GM21515 (cell line): ENCODE data around the gene PPP2R2D.
A peak's percentile ranks its signal among the peaks of the same experiment; 100 is the strongest.

Experiments used
- ATAC-seq: cut with Tn5 transposase; IDR thresholded peaks from one replicate; pipeline ENCODE4 v1.9.1; 2021; ENCODE audit not compliant: unreplicated experiment

The PPP2R2D gene

GRCh38 chr10:131888186-131888604, 12.6 kb upstream of the PPP2R2D start:
- ATAC-seq, result no peak

DNA sequence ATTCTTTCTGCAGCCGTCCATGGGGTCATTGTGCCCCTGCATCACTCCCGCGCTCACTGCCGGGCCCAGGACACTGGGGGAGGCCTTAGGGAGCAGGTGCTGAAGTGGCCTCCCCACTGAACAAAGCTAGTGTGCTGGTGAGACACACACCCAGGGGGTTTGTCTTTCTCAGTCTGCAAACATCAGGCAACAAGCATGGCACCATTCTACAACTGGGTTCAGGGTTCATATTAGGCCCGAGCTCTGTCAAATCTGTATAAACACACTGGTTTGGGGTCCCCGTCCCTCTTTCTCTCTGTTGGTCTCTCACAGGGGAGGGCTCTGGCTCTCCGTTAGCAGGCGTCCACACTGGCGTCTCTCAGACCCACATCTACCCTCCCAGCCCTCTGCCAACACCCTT, 11.1 kb upstream of the PPP2R2D start:
- no peak for ATAC-seq

DNA sequence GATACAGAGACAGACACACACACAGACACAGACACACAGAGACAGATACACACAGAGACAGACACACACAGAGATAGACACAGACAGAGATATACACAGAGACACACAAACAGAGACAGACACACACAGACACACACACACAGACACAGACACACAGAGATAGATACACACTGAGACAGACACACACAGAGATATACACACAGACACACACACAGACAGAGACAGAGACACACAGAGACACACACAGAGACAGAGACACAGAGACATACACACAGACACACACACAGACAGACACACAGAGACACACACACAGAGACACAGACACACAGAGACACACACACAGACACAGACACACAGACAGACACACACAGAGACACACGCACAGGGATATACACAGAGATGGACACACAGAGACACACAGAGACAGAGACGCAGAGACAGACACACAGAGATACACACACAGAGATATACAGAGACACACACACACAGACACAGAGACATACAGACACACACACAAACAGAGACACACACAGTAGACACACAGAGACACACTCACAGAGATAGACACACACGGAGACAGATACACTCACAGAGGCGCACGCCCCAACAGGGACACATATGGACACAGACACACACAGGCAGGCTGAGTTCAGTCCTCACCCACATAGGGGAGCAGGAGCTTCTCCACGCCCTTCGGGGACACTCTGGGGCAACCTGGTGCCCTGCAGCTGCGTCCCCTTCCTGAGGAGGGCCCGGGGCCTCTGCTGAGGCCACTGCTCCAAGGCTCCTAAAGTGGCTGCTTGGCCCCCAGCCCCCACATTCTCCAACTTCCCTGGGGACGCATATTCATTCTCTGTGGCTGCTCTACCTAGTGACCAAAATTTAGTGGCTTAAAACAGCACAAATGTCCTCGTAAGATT, 10.3 kb upstream of the PPP2R2D start:
- ATAC-seq, result no peak

- ATAC-seq, result no peak
Measured at GRCh38 chr10:131891196-131891928, 9.4 kb upstream of the PPP2R2D start.

GRCh38 chr10:131891929-131892805, 8.6 kb upstream of the PPP2R2D start:
- ATAC-seq, result no peak

DNA sequence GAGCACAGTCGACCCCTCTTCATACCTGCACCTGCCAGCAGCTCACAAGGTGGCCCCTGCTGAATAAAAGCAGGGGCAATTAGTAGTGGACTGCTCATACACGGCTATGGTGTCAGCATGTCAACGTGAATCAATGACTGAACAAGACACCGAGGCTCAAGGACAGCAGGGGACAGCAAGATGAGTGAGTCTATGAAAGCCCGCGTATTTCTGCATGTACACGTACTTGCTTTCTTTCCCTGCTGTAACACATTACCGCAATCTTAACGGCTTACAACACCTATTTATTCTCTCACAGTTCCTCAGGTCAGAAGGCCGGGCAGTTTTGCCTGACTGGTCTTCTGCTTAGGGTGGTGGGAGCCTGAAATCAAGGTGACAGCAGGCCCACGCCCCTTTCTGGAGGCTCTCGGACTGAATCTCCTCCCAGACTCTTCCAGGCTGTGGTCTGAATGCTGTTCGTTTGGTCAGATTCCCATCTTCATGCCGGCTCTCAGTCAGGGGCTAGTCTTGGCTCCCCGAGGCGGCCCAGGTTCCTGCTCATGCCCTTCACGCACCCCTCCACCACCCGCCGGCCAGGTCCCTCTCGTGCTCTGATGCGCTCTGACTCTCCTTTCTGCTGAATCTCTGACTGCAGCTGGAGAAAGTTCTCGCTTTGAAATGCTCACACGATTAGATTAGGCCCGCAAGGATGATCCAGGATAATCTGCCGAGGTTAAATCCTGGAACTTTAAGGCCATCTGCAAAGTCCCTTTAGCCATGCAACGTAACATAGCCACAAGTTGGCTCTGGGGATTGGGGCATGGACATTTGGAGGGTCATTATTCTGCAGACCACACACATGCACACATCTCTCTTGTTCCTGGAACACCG, 7.8 kb upstream of the PPP2R2D start:
- no peak for ATAC-seq

DNA sequence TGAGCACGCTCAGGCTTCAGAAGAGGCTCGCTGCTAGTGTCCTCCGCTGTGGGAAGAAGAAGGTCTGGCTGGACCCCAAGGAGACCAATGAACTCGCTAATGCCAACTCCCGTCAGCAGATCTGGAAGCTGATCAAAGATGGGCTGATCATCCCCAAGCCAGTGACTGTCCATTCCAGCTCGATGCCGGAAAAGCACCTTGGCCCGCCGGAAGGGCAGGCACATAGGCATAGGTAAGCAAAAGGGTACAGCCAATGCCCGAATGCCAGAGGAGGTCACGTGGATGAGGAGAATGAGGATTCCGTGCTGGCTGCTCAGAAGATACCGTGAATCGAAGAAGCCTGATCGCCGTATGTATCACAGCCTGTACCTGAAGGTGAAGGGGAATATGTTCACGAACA, 5.7 kb upstream of the PPP2R2D start:
- ATAC-seq, result no peak

DNA sequence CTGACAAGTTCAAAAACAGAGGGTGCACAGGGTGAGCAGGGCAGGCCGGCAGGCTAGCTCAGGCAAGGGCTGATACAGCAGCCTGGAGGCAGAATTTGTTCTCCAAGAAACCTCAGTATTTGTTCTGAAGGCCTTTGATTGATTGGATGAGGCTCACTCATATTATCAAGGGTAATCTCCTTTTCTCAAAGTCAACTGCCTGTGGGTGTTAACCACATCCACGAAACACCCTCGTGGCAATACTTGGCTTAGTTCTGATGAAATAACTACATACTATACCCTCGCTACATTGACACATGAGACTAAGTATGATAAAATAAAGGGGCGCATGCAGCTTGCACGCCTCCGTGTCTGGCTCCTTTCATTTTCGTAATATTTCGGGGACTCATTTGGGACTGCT, 4.4 kb upstream of the PPP2R2D start:
- no peak for ATAC-seq

DNA sequence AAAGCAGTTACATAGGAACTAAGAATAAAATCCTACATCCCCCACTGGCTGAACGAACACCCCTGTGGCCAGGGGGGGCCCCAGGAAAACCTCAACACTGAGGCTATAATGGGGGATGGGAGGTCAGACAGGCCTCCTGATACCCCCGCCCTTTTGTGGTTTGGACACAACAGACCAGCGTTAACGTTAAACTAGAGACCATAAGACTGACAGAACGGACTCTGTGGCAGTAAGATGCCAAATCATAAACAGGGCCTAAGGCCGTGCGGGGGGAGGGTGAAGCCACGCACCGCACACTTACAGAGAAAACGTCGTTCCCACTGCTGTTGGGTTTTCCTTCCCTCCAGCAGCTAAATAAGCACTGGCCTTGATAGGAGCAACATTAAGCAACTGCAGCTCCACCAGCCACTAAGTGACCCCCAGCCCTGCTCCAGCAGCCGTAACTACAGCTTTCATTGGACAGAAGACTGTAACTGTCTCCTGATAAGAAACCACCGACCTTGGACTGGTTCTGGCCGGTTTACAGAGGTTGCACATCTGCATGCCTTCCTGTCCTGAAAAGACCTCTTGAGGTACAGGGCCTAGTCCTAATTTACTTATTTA, 3.4 kb upstream of the PPP2R2D start:
- no peak for ATAC-seq

- ATAC-seq, result no peak
Measured at GRCh38 chr10:131898061-131898460, 2.7 kb upstream of the PPP2R2D start.

GRCh38 chr10:131898713-131899112, 2.1 kb upstream of the PPP2R2D start:
- ATAC-seq, result no peak

DNA sequence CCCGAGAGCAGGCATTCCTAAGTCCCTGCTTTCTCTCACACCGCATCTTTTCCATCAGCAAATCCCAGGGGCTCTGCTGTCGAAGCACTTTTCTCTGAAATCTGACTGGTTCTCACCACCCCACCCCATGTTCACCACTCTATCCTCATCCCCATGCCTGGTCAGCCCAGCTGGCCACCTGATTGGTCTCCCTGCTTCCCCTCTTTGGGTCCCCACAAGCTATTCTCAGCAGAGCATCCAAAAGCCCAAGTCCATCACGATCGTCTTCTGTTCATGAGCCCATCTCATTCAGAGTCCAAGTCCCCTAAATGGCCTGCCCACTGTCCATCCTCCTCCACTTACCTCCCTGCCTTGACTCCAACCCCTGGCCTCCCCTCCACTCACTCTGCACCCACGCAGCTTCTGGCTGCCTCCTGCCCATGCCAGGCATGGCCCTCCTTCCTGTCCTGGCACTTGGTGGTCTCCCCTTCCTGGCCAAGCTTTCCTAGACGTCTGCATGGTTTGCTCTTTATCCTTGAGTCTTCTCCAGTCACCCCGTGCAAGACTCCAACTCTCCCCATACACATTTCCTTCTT, 1.6 kb upstream of the PPP2R2D start:
- ATAC-seq, result no peak

GRCh38 chr10:131899695-131900349, 986 bp upstream of the PPP2R2D start:
- ATAC-seq, result no peak

GRCh38 chr10:131901181-131901829, 497 bp downstream of the PPP2R2D start:
- ATAC-seq, result peak; percentile 35

DNA sequence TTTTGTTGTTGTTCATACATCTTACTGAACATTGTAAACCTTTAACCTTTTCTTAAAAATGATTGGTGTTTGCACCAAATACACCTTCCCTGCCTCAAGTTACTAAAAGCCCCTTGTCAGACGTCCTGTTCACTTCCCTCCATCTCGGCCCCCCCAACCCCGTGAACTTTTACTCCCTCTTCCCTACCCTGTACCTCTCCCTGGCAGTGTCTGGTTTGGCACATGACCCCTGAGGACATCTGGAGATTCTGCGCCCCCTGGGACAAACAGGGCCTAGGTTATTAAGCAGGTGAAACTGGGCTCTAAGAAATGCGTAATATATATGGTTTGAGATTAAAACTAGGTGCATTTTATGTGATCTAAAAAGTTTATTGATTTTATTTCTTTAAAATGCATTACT, 1.4 kb downstream of the PPP2R2D start:
- no peak for ATAC-seq

GRCh38 chr10:131902691-131903090, 1.9 kb downstream of the PPP2R2D start:
- ATAC-seq, result no peak

DNA sequence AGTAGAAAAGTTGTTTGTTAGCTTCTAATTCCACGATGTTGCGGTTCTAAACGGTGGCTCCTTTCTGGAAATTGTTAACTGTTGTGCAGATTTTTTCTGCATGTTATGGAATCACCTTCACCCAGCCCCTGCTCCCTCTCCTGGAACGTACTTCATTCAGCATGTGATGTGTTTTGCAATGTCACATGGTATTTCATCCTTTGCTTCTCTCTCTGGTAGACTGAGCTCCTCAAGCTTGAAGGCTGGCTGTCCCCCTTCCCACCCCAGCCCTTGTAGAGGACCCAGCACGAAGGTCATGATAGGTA, 4.4 kb downstream of the PPP2R2D start:
- no peak for ATAC-seq

DNA sequence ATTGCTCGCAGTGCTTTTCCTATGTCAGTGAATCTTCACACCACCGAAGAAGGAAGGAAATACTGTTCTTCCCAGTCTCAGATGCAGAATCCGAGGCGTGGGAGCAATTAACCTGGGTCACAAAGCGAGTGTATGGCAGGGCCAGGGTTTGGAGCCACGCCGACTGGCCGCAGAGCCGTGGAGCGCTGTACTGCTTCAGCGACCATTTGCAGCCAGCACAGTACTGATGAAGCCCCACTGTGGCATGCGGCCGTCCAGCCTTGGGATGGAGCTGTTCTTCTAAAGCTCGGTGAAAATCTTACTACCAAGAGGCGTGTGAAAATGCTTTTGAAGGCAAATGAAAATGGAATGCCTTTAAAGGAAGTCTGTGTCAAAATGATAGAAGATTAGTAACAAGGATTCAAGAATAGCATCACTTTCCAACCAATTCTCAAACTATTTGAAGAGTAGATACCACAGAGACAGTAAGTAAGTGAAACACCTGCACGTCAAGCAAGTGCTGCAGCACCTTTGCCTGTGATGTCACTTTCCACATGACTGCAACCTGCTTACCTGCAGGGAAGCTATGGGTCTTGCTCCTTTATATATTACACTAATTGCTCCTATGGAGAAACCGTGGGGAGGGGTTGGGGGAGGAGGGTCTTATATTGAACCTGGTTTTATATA, 4.9 kb downstream of the PPP2R2D start:
- no peak for ATAC-seq
